Stimulated activated CD4-positive, alpha-beta T cell treated with anti-CD3 and anti-CD28 coated beads, Interleukin-12 subunit alpha, Interleukin-12 subunit beta, amount 100 ng/mL, for 48 hours (primary cell): Measurements from ENCODE around the gene IYD.
A peak's percentile ranks its signal among the peaks of the same experiment; 100 is the strongest.

Experiments used
- DNase-seq, 3 donors: peaks; one replicate each; pipeline ENCODE4 v3.0.0-alpha.2; 2020; ENCODE audit warnings: low read depth in 2 of 3, low spot score in 1 of 3

IYD gene

DNA sequence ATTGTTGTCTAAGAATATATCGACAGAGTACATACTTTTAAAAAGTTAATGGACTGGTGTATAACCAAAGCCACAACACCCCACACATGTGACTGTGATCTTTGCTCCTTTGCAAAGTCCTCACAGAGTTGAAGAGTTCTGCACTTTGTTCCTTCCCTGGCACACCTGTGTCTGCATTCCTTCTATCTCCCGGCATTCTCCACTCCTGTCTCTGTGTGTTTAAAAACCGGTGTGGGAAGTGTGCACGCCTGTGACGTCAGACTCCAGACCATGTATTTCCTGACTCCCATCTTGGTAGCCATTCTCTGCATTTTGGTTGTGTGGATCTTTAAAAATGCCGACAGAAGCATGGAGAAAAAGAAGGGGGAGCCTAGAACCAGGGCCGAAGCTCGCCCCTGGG is at the start of gene IYD:
Gene IYD, plus strand, starts transcription at position 251 of the 400 bp plus-strand sequence. Its CDS starts 20 bp downstream, at position 271.
- no peak for DNase-seq

DNA sequence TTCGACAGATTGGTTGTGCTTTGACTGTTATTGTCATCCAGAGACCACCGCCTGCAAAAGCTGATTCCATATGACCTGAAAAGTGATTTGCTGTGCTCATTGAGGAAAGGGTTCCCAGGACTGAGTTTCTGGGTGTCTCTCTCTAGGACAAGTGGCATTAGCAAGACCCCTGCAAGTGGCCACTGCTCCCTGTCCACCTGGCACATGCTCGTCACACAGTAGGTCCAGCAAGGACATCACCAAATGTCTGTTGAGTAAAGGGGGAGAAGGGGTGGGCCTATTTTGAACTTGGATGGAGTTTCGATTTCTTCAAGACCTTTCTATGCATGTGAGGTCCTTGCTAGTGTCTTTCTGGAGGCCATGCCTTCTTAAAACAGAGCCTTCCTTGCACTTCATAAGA is 48.9 kb upstream of the IYD start:
- DNase-seq = no peak

DNA sequence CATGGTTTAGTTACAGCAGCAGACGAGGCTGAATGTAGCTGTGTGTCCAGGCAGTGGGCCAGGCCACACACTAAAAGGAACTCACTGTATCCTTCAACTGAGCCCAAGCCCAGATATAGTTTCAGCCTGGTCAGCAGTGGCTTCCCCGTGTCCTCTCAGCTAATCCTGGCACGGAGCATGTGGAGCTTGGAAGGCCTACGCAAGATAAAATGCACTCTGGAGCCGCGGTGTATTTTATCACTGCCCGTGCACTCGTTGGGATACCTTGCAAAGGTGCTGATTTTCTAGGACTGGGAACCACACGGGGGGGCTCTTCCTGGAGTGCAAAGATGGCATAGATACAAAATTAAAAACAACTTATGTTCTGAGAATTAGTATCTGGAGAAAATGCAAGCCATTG is 48.4 kb upstream of the IYD start:
- no peak for DNase-seq

DNA sequence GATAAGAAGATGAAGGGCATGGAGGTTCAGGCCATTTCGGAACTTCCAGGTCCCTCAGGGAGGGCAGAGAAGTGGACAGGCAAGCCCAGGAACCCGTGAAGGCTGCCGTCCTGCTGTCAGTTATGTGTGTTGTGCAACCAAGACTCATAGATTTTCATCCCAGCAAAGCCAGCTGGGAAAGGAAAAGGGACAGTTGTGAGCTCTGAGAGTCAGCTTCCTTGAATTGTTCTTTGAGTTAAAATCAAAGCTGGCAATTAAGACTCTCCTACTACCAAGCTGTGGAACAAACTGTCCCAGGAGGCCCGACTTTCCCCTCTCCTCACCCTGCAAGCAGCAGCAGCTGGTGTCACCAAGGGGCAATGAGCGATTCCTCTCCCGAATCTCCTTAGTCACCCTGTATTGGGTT is 46.3 kb upstream of the IYD start:
- DNase-seq = no peak

- no peak for DNase-seq
Observed at GRCh38 chr6:150323205-150323604, 45.6 kb upstream of the IYD start.

GRCh38 chr6:150324044-150324443 is 44.8 kb upstream of the IYD start:
- no peak for DNase-seq

DNA sequence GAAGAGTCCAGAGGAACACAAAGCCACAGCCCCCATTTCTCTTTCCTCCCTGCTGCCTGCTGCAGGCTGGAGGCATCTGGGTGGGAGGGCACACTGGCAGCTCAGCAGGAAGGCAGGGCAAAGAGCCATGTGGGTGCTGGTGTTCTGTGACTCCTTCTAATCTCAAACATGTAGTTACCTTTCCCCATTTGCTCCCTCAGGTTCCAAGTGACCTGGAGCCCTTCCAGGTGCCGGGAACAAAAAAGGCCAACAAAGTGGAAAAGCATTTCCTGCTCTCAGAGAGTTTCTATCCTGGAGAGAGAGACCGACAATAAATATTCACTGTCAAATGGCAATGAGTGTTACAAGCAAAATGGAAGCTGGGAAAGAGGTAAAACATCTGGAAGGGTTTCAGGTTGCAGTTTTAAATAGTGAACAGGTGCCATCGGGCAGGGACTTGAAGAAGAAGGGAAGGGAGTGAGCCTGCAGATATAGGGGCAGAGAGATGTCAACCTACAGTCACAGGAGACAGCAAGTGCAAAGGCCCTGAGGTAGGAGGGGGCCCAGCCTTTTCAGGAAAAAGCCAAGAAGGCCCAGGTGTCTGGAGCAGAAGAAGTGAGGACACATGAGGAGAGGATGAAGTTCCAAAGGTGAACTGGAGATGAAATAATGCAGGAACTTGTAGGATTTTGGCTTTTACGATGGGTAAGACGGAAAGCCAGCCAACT is 43.6 kb upstream of the IYD start:
- DNase-seq = no peak

DNA sequence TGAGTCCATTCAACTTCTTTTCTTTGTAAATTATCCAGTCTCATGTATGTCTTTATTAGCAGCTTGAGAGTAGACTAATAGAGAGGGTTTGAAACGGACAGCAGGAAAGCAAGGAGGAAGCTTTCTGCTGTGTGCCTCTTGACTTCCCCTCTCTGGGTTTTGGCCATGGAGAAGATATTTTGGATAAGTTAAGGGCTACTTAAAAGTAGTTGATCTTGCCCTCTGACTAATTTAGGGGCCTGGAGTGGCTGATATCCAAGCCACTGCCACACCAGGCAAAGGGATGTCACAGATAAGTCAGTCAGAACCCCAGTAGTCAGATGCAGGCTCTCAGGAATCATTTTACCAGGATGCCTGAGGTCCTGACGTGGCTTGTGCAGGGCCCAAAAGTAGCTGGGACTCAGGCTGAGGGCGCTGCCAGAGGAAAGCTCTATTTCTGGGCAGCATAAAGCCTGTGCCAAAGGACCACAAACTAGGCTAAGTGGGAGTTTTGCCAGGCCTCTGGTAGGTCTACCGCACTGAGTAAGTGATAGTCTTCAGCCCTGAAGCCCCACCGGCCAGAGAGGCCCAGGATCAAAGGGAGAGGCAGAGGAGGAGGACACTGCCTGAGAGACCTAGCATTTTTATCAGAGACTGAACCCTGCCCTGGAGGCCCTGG is 41.6 kb upstream of the IYD start:
- DNase-seq = no peak

DNA sequence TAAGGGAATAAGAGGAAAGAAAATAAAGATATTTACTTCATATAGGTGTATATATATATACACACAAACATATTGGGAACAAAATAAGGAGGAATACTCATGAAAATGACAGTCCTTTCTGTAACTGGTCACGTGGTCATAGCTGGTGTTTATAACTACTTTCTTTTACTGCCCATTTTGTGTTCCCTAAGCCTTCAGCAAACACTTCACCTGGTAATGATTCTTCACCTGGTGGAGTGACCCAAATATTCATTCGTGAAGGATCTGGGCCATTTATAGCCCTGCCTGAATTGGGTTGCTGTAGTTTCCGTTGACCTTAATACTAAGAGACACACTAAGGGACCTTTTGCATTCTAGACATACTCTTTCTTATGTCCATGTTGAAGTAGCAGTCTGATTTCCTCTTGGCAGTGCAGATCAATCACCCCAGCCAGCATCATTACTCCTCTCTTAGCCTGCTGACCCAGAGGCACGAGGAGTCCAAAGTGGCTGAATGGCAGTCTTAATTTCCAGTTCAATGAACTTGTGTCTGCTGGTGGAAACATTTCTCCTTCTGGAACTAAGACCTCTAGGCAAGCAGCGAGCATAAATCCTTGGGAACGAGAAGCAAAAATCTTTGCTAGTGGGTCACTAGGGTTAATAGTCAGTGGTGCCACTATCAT is 39.9 kb upstream of the IYD start:
- DNase-seq = no peak

DNA sequence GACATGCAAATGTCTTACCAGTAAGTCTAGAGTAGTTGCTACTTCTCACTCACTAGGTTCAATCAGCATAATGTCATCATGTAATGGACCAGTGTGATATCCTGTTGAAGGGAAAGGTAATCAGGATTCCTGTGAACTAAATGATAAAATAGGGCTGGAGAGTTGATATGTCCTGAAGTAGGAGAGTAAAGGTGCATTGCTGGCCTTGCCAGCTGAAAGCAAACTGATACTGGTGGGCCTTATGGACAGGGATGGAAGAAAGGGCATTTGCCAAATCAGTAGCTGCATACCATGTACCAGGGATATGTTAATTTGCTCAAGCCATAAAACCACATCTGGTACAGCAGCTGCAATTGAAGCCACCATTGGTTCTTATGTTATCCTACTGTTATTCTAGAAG is 37.5 kb upstream of the IYD start:
- no peak for DNase-seq

DNA sequence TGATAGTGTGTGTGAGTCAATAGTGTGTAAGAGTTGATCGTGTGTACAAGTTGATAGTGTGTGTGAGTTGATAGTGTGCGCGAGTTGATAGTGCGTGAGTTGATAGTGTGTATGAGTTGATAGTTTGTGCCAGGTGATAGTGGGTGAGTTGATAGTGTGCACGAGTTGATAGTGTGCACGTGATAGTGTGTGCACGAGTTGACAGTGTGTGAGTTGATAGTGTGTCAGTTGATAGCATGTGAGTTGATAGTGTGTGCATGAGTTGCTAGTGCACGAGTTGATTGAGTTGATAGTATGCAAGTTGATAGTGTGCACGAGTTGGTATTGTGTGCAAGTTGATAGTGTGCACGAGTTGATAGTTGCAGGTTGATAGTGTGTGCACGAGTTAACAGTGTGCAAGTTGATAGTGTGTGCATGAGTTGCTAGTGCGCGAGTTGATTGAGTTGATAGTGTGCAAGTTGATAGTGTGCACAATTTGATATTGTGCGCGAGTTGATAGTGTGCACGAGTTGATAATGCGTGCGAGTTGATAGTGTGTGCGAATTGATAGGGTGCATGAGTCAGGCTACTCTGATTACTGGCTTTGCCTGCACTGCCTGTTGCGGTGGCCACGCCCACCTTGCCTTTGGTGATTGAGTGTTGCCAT is 35.8 kb upstream of the IYD start:
- no peak for DNase-seq

- no peak for DNase-seq
Observed at GRCh38 chr6:150333585-150333941, 35.2 kb upstream of the IYD start.

GRCh38 chr6:150334790-150335783 is 33.7 kb upstream of the IYD start:
- peak; percentile 4 to 20 (median 11) for DNase-seq

DNA sequence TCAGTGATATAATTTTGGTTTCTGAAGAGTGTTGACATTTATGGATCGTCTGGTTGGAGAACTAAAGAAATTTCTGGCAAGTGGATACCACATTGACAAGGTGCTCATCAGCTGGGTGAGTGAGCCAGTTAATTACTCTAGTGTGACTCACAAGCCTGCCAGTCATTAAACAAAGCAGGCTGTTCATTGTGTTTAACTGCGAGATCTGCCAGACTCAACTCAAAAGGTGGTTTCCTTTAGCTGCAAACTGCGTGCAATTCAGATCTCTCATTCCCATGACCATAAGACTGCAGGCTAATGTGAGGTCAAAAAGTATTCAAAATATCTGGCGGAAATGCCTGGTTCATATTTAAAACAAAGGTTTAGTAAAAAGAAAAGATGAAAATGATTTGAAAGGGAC is 32.5 kb upstream of the IYD start:
- DNase-seq = no peak

- no peak for DNase-seq
Observed at GRCh38 chr6:150336708-150337107, 32.1 kb upstream of the IYD start.

GRCh38 chr6:150342126-150342525 is 26.7 kb upstream of the IYD start:
- no peak for DNase-seq

DNA sequence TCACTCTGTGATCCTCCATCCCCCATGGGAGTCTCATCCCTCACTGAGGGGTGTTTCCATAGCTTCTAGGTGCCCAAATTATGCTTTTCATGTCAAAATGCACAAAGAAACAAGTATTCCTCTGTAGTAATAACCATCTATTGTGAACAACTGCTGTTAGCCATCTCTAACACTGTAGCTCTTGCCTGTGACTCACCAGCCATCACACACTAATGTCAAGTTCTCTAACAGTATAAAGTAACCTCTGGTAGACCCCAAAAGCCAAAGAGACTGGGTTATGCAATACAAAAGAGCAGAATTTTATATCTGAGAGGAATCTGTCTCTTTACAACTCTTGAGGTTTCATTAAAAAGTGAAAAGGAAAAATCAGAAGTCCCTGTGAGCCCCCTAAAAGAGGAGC is 25.4 kb upstream of the IYD start:
- DNase-seq = no peak

- DNase-seq = no peak
Observed at GRCh38 chr6:150345781-150346180, 23.0 kb upstream of the IYD start.

DNA sequence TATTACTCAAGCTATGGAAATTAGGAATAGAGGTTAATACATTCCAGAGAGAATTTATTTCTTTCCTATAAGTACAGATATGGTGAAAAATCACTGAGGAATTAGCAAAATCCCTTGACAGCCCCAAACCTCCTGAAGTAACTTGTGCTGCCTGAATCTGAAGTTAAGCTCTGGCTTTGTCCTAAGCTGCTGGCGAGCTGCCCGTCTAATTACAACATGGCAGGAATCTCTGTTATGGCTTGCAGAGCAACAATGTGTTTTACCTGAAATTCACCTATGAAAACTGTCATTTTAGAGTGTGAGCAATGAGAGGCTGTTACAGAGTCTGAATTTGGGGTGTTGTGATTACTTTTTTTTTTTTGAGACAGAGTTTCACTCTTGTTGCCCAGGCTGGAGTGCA is 22.5 kb upstream of the IYD start:
- DNase-seq = no peak

DNA sequence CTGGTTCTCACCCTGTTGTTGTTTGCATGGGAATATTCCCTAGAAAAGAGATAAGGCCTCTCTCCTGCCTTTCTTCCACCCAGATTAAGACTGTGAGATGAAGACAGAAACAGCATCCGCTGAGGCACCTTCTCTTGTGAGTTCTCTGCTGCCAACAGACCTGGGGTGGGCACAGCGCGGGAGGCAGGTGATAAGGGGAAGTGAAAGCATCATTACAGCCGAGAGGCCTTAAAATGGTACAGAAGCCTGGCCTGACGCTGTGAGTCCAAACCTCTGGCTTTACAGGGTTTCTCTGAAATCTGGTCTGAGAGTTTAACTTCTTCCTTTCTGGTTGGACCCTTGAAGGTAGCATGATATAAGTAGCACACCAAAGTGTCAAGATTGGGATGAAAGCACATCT is 21.0 kb upstream of the IYD start:
- DNase-seq = no peak

DNA sequence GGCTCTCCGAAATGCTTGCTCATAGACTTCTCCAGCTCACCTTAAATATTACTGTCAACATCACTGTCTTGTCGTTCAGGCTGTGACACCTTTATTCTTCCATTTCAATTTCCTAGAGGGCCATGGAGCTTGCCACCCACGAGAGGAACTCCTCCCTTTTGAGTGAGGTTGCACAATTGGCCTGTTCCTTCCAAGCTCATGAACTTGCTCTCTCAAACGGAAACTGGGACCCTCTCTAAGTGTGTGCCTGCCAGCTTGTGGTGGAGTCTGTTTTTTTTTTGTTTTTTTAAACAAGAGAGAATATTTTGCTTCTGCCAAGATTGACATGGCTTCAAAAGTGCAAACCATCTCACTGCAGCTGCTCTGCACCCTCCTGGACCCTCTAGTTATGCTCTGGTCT is 19.3 kb upstream of the IYD start:
- no peak for DNase-seq
